Measurements from ENCODE around the gene NMT1. TPM values are rescaled to one million over a fixed set of nuclear protein-coding genes. Genes with fewer than 3 reads are reported as not detected.
"Not testable (repeated sequence)": the region's sequence is repeated elsewhere in the genome, so short reads cannot be mapped to it uniquely, and the experiment has no call there.

Gene NMT1
- total and polyA plus RNA-seq, 2 experiments from 2014 or later: 71.2 to 126 TPM

- Histone ChIP-seq H3K27me3 (no peaks in the 10 kb centered on the region), H3K9me2 (replicated peaks; ENCODE audit: insufficient read depth) (no peaks in the 10 kb centered on the region), H3K27ac (peak overlapping the region; percentile 97), H2AFZ (peak overlapping the region; percentile 88), H3K4me1 (ENCODE audit: insufficient read depth) (peaks cover 9% of the 10 kb centered on the region), H4K20me1 (ENCODE audit: insufficient read depth, poor library complexity, severe bottlenecking) (peaks cover 5% of the 10 kb centered on the region), H3K79me2 (peaks cover 47% of the 10 kb centered on the region), H3K4me2 (peak overlapping the region; percentile 88), H3K4me3 (peak overlapping the region; percentile 63), H3K9me3 (ENCODE audit: low read depth) (no peaks in the 10 kb centered on the region), H3K36me3 (replicated peaks; ENCODE audit: insufficient read depth, low read depth) (no peaks in the 10 kb centered on the region)
- WGBS (ENCODE audit: low lambda C conversion rate, missing lambda C conversion rate): 5% methylated on average over 14 of the region's 14 CpGs
- peak; percentile 48 for DNase-seq (ENCODE audit: low spot score)
- TF ChIP-seq EZH2 (IDR thresholded peaks at IDR 0.05; ENCODE audit: borderline replicate concordance): no peak
These were observed 10.5 kb upstream of the NMT1 start for GRCh38 chr17:45050481-45051059.

- Histone ChIP-seq H3K9me3 (ENCODE audit: low read depth) (no peaks in the 10 kb centered on the region), H3K36me3 (replicated peaks; ENCODE audit: insufficient read depth, low read depth) (no peaks in the 10 kb centered on the region), H3K4me2 (peak within 1 kb of the TSS; percentile 92), H4K20me1 (ENCODE audit: insufficient read depth, poor library complexity, severe bottlenecking) (peaks cover 5% of the 10 kb centered on the region), H3K27me3 (no peaks in the 10 kb centered on the region), H3K9me2 (replicated peaks; ENCODE audit: insufficient read depth) (no peaks in the 10 kb centered on the region), H2AFZ (peak within 1 kb of the TSS; percentile 88), H3K27ac (peak within 1 kb of the TSS; percentile 97), H3K4me1 (ENCODE audit: insufficient read depth) (peaks cover 9% of the 10 kb centered on the region), H3K79me2 (peaks cover 41% of the 10 kb centered on the region), H3K4me3 (peak within 1 kb of the TSS; percentile 63)
- DNase-seq (ENCODE audit: low spot score): peak; percentile 99
- TF ChIP-seq EZH2 (IDR thresholded peaks at IDR 0.05; ENCODE audit: borderline replicate concordance) (no peak), CTCF (IDR thresholded peaks at IDR 0.05; ENCODE audit: poor library complexity) (no peak), EZH2phosphoT487 (IDR thresholded peaks at IDR 0.05; ENCODE audit: low read depth, severe bottlenecking, unreplicated experiment) (no peak)
- WGBS (ENCODE audit: low lambda C conversion rate, missing lambda C conversion rate): under 1% methylated on average over 51 of the region's 56 CpGs
These were observed 9.9 kb upstream of the NMT1 start, which contains the start of gene DCAKD for GRCh38 chr17:45051060-45051719. DCAKD (minus strand) TSS chr17:45051632; CDS start chr17:45034885, 16,747 bp downstream.

GRCh38 chr17:45051720-45052051 lies 9.4 kb upstream of the NMT1 start:
- not testable (repeated sequence) for H3K9me3 ChIP-seq (ENCODE audit: low read depth); H4K20me1 ChIP-seq (ENCODE audit: insufficient read depth, poor library complexity, severe bottlenecking); H3K27me3 ChIP-seq; H3K4me1 ChIP-seq (ENCODE audit: insufficient read depth); H2AFZ ChIP-seq; H3K27ac ChIP-seq; DNase-seq (ENCODE audit: low spot score); H3K9me2 ChIP-seq (replicated peaks; ENCODE audit: insufficient read depth); H3K36me3 ChIP-seq (replicated peaks; ENCODE audit: insufficient read depth, low read depth)
- no CpG with 5 or more reads among the region's 54 CpGs for WGBS (ENCODE audit: low lambda C conversion rate, missing lambda C conversion rate)
- H3K4me3 ChIP-seq: peak overlapping the region; percentile 58
- H3K4me2 ChIP-seq: peak overlapping the region; percentile 92
- H3K79me2 ChIP-seq: peaks cover 38% of the 10 kb centered on the region

- Histone ChIP-seq H3K27ac (peak overlapping the region; percentile 89), H3K9me3 (ENCODE audit: low read depth) (no peaks in the 10 kb centered on the region), H3K9me2 (replicated peaks; ENCODE audit: insufficient read depth) (no peaks in the 10 kb centered on the region), H3K4me1 (ENCODE audit: insufficient read depth) (peaks cover 9% of the 10 kb centered on the region), H3K27me3 (no peaks in the 10 kb centered on the region), H3K4me2 (peak overlapping the region; percentile 92), H4K20me1 (ENCODE audit: insufficient read depth, poor library complexity, severe bottlenecking) (peaks cover 5% of the 10 kb centered on the region), H3K79me2 (peaks cover 32% of the 10 kb centered on the region), H3K36me3 (replicated peaks; ENCODE audit: insufficient read depth, low read depth) (no peaks in the 10 kb centered on the region), H3K4me3 (peak overlapping the region; percentile 58), H2AFZ (peak overlapping the region; percentile 88)
- TF ChIP-seq EZH2phosphoT487 (IDR thresholded peaks at IDR 0.05; ENCODE audit: low read depth, severe bottlenecking, unreplicated experiment) (no peak), EZH2 (IDR thresholded peaks at IDR 0.05; ENCODE audit: borderline replicate concordance) (no peak)
- DNase-seq (ENCODE audit: low spot score): peak; percentile 44
- 23% methylated on average over 27 of the region's 36 CpGs for WGBS (ENCODE audit: low lambda C conversion rate, missing lambda C conversion rate)
These were observed 8.9 kb upstream of the NMT1 start for GRCh38 chr17:45052052-45052772.
